Keratinocyte (primary cell): Measurements from ENCODE around the gene DCP2. TPM values are rescaled to one million over a fixed set of nuclear protein-coding genes. Genes with fewer than 3 reads are reported as not detected.

Experiments used
- DNase-seq: peaks from one replicate; pipeline ENCODE4 v3.0.0-alpha.2; 2011; ENCODE audit warnings: low read depth, missing footprints, low spot score
- FAIRE-seq: peaks from 2 replicates; lab custom pipeline; 2011; peaks lifted over from hg19 to GRCh38; lab: Jason Lieb, UNC
- H2AFZ ChIP-seq: 2 replicates; pipeline ENCODE4 v1.6.0; 2012; ENCODE audit warnings: low read length, control low read depth, inconsistent platforms; ENCODE audit not compliant: control insufficient read depth
- H3K27ac ChIP-seq: 2 replicates; pipeline ENCODE4 v1.5.1; 2011; ENCODE audit warnings: low read length; ENCODE audit not compliant: control insufficient read depth, insufficient read depth
- H3K27me3 ChIP-seq: 3 replicates; pipeline ENCODE4 v1.6.0; 2011; ENCODE audit warnings: low read length; ENCODE audit not compliant: control insufficient read depth, insufficient read depth; ENCODE audit errors: extremely low read depth
- H3K36me3 ChIP-seq, 2 experiments: 2 replicates in 1 of 2; 3 replicates in 1 of 2; pipeline ENCODE4 v1.5.1; 2011; ENCODE audit warnings: low read length in 2 of 2, mild to moderate bottlenecking in 1 of 2; ENCODE audit not compliant: control insufficient read depth in 2 of 2, insufficient read depth in 2 of 2; ENCODE audit errors: extremely low read depth in 1 of 2
- H3K4me1 ChIP-seq: 3 replicates; pipeline ENCODE4 v1.5.1; 2011; ENCODE audit warnings: low read length; ENCODE audit not compliant: control insufficient read depth, insufficient read depth; ENCODE audit errors: extremely low read depth
- H3K4me2 ChIP-seq: 3 replicates; pipeline ENCODE4 v1.6.0; 2011; ENCODE audit warnings: low read depth, low read length; ENCODE audit not compliant: control insufficient read depth, insufficient read depth; ENCODE audit errors: extremely low read depth
- H3K4me3 ChIP-seq, 3 experiments: fragments of 200-600 bp in 1 of 3; sonication (generic) in 1 of 3; 2 replicates in 2 of 3; 3 replicates in 1 of 3; pipeline ENCODE4 v1.5.1; 2011 to 2016; ENCODE audit warnings: low read length in 3 of 3, mild to moderate bottlenecking in 3 of 3, control low read depth in 2 of 3, inconsistent platforms in 1 of 3, low read depth in 1 of 3, mixed read lengths in 1 of 3, mixed run types in 1 of 3, moderate library complexity in 1 of 3; ENCODE audit not compliant: control insufficient read depth in 2 of 3, insufficient read depth in 2 of 3; ENCODE audit errors: extremely low read depth in 1 of 3
- H3K79me2 ChIP-seq: 2 replicates; pipeline ENCODE4 v1.6.0; 2012; ENCODE audit warnings: low read length; ENCODE audit not compliant: control insufficient read depth, insufficient read depth
- H3K9ac ChIP-seq: 3 replicates; pipeline ENCODE4 v1.6.0; 2011; ENCODE audit warnings: low read length; ENCODE audit not compliant: control insufficient read depth, insufficient read depth; ENCODE audit errors: extremely low read depth
- H3K9me1 ChIP-seq: 3 replicates; pipeline ENCODE4 v1.6.0; 2011; ENCODE audit warnings: low read length; ENCODE audit not compliant: control insufficient read depth, insufficient read depth; ENCODE audit errors: extremely low read depth
- H3K9me3 ChIP-seq: 2 replicates; pipeline ENCODE4 v1.5.1; 2012; ENCODE audit warnings: low read depth, low read length; ENCODE audit not compliant: control insufficient read depth
- H4K20me1 ChIP-seq: 3 replicates; pipeline ENCODE4 v1.6.0; 2011; ENCODE audit warnings: low read length; ENCODE audit not compliant: control insufficient read depth, insufficient read depth; ENCODE audit errors: extremely low read depth
- EZH2 ChIP-seq: IDR thresholded peaks from one replicate; pipeline ENCODE4 v1.6.1; 2012; ENCODE audit warnings: inconsistent platforms, mild to moderate bottlenecking, low read length, moderate library complexity
- dilution Hi-C: fragments of 300-500 bp; cut with MboI; formaldehyde crosslinking; loops from one replicate; pipeline ENCODE4 v1.7.0; 2020; ENCODE audit warnings: low sequenced_read_pairs; ENCODE audit not compliant: extremely low pct_ligation_motif_present
- polyA plus RNA-seq, 5 experiments: library from polyadenylated mRNA; depleted of rRNA in 3 of 5; stranded (reverse) in 3 of 5; stranded (forward) in 1 of 5; unstranded in 1 of 5; fragments of >200 nt; gene quantifications; 1 replicate in 1 of 5; 2 replicates in 3 of 5; 3 replicates in 1 of 5; pipeline versions ENCODE4 v1.2.1 to v1.2.3, GENCODE V29; 2011 to 2012; ENCODE audit warnings: missing spikeins in 2 of 5, low read depth in 1 of 5, low replicate concordance in 1 of 5
- TF ChIP-seq, protein P1 (sequence below), 3 experiments: IDR thresholded peaks in 1 of 3; conservative IDR thresholded peaks in 1 of 3; optimal IDR thresholded peaks in 1 of 3; 2 replicates in 2 of 3; 3 replicates in 1 of 3; pipeline versions ENCODE3 to v1.5.1; 2011; ENCODE audit warnings: low read length in 3 of 3, mild to moderate bottlenecking in 3 of 3, moderate library complexity in 2 of 3, control low read depth in 1 of 3, inconsistent platforms in 1 of 3; ENCODE audit not compliant: insufficient read depth in 2 of 3; ENCODE audit errors: extremely low read depth in 1 of 3

The DCP2 gene
- polyA plus RNA-seq, 1 donor (not counting 4 experiments of a cell fraction or from before 2014, with no cell fraction given): 11.8 TPM

DNA sequence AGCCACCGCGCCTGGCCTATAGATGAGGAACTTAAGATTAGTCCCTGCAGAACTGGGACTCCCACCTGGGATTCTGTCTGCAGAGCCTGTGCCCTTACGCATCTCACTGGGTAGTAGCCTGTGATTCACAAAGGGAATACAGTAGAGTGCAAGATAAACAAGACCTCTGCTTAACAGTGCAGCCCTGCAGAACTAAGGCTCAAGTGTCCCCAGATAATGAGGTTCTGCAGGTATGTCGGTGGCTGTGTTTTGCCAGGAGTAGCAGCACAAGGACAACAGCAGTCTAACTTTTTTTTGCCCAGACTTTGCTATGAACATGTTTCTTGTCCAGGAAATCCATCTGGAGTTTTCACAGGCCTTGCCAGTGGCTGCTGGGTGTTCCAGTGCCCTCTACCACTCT is 59.7 kb downstream of the DCP2 start:
- peaks cover 18% of the 10 kb centered on the region for H3K4me1 ChIP-seq
- no peak for FAIRE-seq
- dilution Hi-C loops: no loop called here

GRCh38 chr5:113036826-113037225 is 60.2 kb downstream of the DCP2 start:
- Histone ChIP-seq H3K79me2 (no peaks in the 10 kb centered on the region), H3K9me3 (no peaks in the 10 kb centered on the region), H3K27ac (no peak overlapping the region), H3K9me1 (no peaks in the 10 kb centered on the region), H3K27me3 (no peaks in the 10 kb centered on the region), H3K4me1 (peaks cover 18% of the 10 kb centered on the region), H3K9ac (no peak overlapping the region), H4K20me1 (no peaks in the 10 kb centered on the region), H3K4me3 (no peak overlapping the region), H2AFZ (no peak overlapping the region), H3K4me2 (no peak overlapping the region), H3K36me3 (peaks cover 3 to 16% of the 10 kb centered on the region in 2 experiments)
- dilution Hi-C loops: no loop called here
- TF ChIP-seq, protein P1, sequence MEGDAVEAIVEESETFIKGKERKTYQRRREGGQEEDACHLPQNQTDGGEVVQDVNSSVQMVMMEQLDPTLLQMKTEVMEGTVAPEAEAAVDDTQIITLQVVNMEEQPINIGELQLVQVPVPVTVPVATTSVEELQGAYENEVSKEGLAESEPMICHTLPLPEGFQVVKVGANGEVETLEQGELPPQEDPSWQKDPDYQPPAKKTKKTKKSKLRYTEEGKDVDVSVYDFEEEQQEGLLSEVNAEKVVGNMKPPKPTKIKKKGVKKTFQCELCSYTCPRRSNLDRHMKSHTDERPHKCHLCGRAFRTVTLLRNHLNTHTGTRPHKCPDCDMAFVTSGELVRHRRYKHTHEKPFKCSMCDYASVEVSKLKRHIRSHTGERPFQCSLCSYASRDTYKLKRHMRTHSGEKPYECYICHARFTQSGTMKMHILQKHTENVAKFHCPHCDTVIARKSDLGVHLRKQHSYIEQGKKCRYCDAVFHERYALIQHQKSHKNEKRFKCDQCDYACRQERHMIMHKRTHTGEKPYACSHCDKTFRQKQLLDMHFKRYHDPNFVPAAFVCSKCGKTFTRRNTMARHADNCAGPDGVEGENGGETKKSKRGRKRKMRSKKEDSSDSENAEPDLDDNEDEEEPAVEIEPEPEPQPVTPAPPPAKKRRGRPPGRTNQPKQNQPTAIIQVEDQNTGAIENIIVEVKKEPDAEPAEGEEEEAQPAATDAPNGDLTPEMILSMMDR (optimal IDR thresholded peaks at IDR 0.05 in 1 of 3, IDR thresholded peaks at IDR 0.05 in 1 of 3, conservative IDR thresholded peaks at IDR 0.05 in 1 of 3; ENCODE audit: extremely low read depth in 1 of 3, insufficient read depth in 2 of 3, low read length in 3 of 3): no peak
- no peak for TF ChIP-seq EZH2
- no peak for FAIRE-seq
- no peak for DNase-seq

More for the DNA sequence above, 59.7 kb downstream of the DCP2 start:
- no peak overlapping the region for H3K4me3 ChIP-seq
- no peaks in the 10 kb centered on the region for H3K9me1 ChIP-seq
- H3K4me2 ChIP-seq: no peak overlapping the region
- no peak overlapping the region for H3K27ac ChIP-seq
- H3K9me3 ChIP-seq: no peaks in the 10 kb centered on the region
- no peak overlapping the region for H2AFZ ChIP-seq
- H3K27me3 ChIP-seq: no peaks in the 10 kb centered on the region
- H3K9ac ChIP-seq: no peak overlapping the region
- DNase-seq: no peak
- TF ChIP-seq EZH2: no peak
- TF ChIP-seq, protein P1 (optimal IDR thresholded peaks at IDR 0.05 in 1 of 3, IDR thresholded peaks at IDR 0.05 in 1 of 3, conservative IDR thresholded peaks at IDR 0.05 in 1 of 3; ENCODE audit: extremely low read depth in 1 of 3, insufficient read depth in 2 of 3, low read length in 3 of 3): no peak
- H4K20me1 ChIP-seq: no peaks in the 10 kb centered on the region
- H3K36me3 ChIP-seq: peaks cover 3 to 13% of the 10 kb centered on the region in 2 experiments
- no peaks in the 10 kb centered on the region for H3K79me2 ChIP-seq
